ENCODE data around the gene TBC1D10B. TPM values are rescaled to one million over a fixed set of nuclear protein-coding genes. Genes with fewer than 3 reads are reported as not detected.

The TBC1D10B gene
- total RNA-seq, 2 experiments from 2014 or later: 39.7 to 41.3 TPM

- ATAC-seq (no peak), DNase-seq (no peak)
- H3K36me3 Mint-ChIP-seq (ENCODE audit: low read depth): peaks cover 12% of the 10 kb centered on the region
- no peak for TF ChIP-seq CTCF (IDR thresholded peaks at IDR 0.05)
- ChIA-PET CTCF (interaction anchor here (1.5 to 2.3 kb wide), 2 partner anchors 37 to 243 kb away, joined by 3 to 19 read pairs; no protein-coding TSS in a partner anchor), POLR2A (interaction anchor here (2.3 to 8.0 kb wide), 2 partner anchors 10 to 15 kb away, joined by 14 to 73 read pairs; partner anchors contain the start of genes CD2BP2 and SEPTIN1)
- H3K27me3 Mint-ChIP-seq: no peaks in the 10 kb centered on the region
- intact Hi-C loops (cut with micrococcal nuclease): loop anchor here (5.0 to 10.0 kb wide), 3 partner anchors 35 to 308 kb away; partner anchors contain the start of genes ALDOA, TBX6, YPEL3 and ZNF771
- peaks cover 30% of the 10 kb centered on the region for H3K4me1 Mint-ChIP-seq (ENCODE audit: low read depth)
- H3K27ac Mint-ChIP-seq: peak overlapping the region; percentile 92
- no peaks in the 10 kb centered on the region for H3K9me3 Mint-ChIP-seq
- H3K4me3 Mint-ChIP-seq: no peak overlapping the region
These were observed 2.4 kb upstream of the TBC1D10B start for GRCh38 chr16:30372725-30373124.

GRCh38 chr16:30372038-30372712 lies 1.9 kb upstream of the TBC1D10B start:
- no peak for DNase-seq
- Mint-ChIP-seq H3K9me3 (no peaks in the 10 kb centered on the region), H3K4me3 (peak overlapping the region; percentile 75), H3K27me3 (no peaks in the 10 kb centered on the region), H3K36me3 (ENCODE audit: low read depth) (peaks cover 18% of the 10 kb centered on the region), H3K27ac (peak overlapping the region; percentile 92), H3K4me1 (ENCODE audit: low read depth) (peaks cover 33% of the 10 kb centered on the region)
- ATAC-seq: no peak
- intact Hi-C loops (cut with micrococcal nuclease): loop anchor here (5.0 to 10.0 kb wide), 3 partner anchors 35 to 307 kb away; partner anchors contain the start of genes ALDOA, TBX6, YPEL3 and ZNF771
- POLR2A ChIA-PET: interaction anchor here (0.7 to 8.0 kb wide), 6 partner anchors 10 to 190 kb away, joined by 3 to 73 read pairs (median 3); partner anchors contain the start of genes CD2BP2, ITGAL, SEPTIN1 and ZNF48
- CTCF ChIA-PET: interaction anchor here (1.0 to 2.3 kb wide), 5 partner anchors 23 to 243 kb away, joined by 3 to 19 read pairs (median 3); partner anchors contain the start of gene ZNF48
- TF ChIP-seq CTCF (IDR thresholded peaks at IDR 0.05): no peak

- ATAC-seq (no peak), DNase-seq (no peak)
- intact Hi-C loops (cut with micrococcal nuclease): loop anchor here (5.0 to 10.0 kb wide), 3 partner anchors 36 to 307 kb away; partner anchors contain the start of genes ALDOA, TBX6, YPEL3 and ZNF771
- CTCF ChIA-PET: interaction anchor here (0.7 to 2.3 kb wide), 13 partner anchors 9 to 244 kb away, joined by 3 to 19 read pairs (median 3); partner anchors contain the start of genes DCTPP1, ZNF48 and ZNF771
- H3K27ac Mint-ChIP-seq: peak overlapping the region; percentile 92
- no peaks in the 10 kb centered on the region for H3K9me3 Mint-ChIP-seq
- peaks cover 24% of the 10 kb centered on the region for H3K36me3 Mint-ChIP-seq (ENCODE audit: low read depth)
- no peaks in the 10 kb centered on the region for H3K27me3 Mint-ChIP-seq
- H3K4me3 Mint-ChIP-seq: peak overlapping the region; percentile 75
- POLR2A ChIA-PET: interaction anchor here (0.7 to 8.0 kb wide), 10 partner anchors 11 to 325 kb away, joined by 3 to 73 read pairs (median 3); partner anchors contain the start of genes ALDOA, CD2BP2, ITGAL and SEPTIN1
- H3K4me1 Mint-ChIP-seq (ENCODE audit: low read depth): peaks cover 33% of the 10 kb centered on the region
- no peak for TF ChIP-seq CTCF (IDR thresholded peaks at IDR 0.05)
These were observed 1.0 kb upstream of the TBC1D10B start for GRCh38 chr16:30371248-30371816.

- H3K4me1 Mint-ChIP-seq (ENCODE audit: low read depth): peaks cover 33% of the 10 kb centered on the region
These were observed 297 bp downstream of the TBC1D10B start for GRCh38 chr16:30369938-30370455.

More at GRCh38 chr16:30369938-30370455, 297 bp downstream of the TBC1D10B start:
- Mint-ChIP-seq H3K27me3 (no peaks in the 10 kb centered on the region), H3K4me3 (peak overlapping the region; percentile 95), H3K36me3 (ENCODE audit: low read depth) (peaks cover 31% of the 10 kb centered on the region), H3K27ac (no peak overlapping the region), H3K9me3 (no peaks in the 10 kb centered on the region)
- ATAC-seq (no peak), DNase-seq (no peak)
- ChIA-PET CTCF (interaction anchor here (1.2 to 2.3 kb wide), 4 partner anchors 11 to 39 kb away, joined by 4 to 19 read pairs (median 6); no protein-coding TSS in a partner anchor), POLR2A (interaction anchor here (1.5 to 8.0 kb wide), 2 partner anchors 13 kb away, joined by 6 to 73 read pairs; partner anchors contain the start of gene CD2BP2)
- intact Hi-C loops (cut with micrococcal nuclease): loop anchor here (5.0 to 10.0 kb wide), 3 partner anchors 37 to 305 kb away; partner anchors contain the start of genes ALDOA, TBX6, YPEL3 and ZNF771
- no peak for TF ChIP-seq CTCF (IDR thresholded peaks at IDR 0.05)

All from activated CD8-positive, alpha-beta T cell treated with anti-CD3 and anti-CD28 coated beads for 36 hours (primary cell).